ENCODE results near the gene CERS6.

Gene CERS6

GRCh38 chr2:168600949-168601348 is 144.9 kb downstream of the CERS6 start:
- Histone ChIP-seq H3K27ac (no peak overlapping the region), H3K27me3 (ENCODE audit: insufficient read depth, low read depth, severe bottlenecking) (no peaks in the 10 kb centered on the region), H3K9me3 (ENCODE audit: severe bottlenecking) (no peaks in the 10 kb centered on the region), H3K36me3 (no peaks in the 10 kb centered on the region), H3K4me3 (ENCODE audit: low read depth, low read length) (no peak overlapping the region)
- no peak for TF ChIP-seq CTCF (IDR thresholded peaks at IDR 0.05; ENCODE audit: low read depth, low read length)
- DNase-seq = no peak

GRCh38 chr2:168601741-168602140 is 145.7 kb downstream of the CERS6 start:
- Histone ChIP-seq H3K4me3 (ENCODE audit: low read depth, low read length) (no peak overlapping the region), H3K27me3 (ENCODE audit: insufficient read depth, low read depth, severe bottlenecking) (no peaks in the 10 kb centered on the region), H3K36me3 (no peaks in the 10 kb centered on the region), H3K27ac (no peak overlapping the region), H3K9me3 (ENCODE audit: severe bottlenecking) (no peaks in the 10 kb centered on the region)
- DNase-seq = no peak
- no peak for TF ChIP-seq CTCF (IDR thresholded peaks at IDR 0.05; ENCODE audit: low read depth, low read length)

DNA sequence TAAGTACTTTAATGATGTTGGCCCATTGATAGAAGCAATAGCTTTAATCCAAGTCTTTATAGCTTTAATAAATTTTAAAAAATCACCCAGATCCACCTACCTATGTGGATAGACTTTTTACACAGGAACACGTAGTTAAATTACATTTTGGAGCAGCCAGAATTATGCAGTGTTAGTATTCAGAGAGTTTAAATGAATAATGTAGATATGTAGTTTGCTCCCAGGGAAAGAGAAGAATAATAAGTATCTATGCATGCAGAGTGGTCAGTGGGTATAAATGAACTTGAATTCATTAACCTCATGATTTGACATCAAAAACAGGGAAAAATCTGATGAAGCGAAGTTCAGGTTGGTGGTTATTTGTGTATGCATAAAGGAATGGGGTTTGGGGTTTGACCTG is 146.3 kb downstream of the CERS6 start:
- Histone ChIP-seq H3K9me3 (ENCODE audit: severe bottlenecking) (no peaks in the 10 kb centered on the region), H3K27me3 (ENCODE audit: insufficient read depth, low read depth, severe bottlenecking) (no peaks in the 10 kb centered on the region), H3K27ac (no peak overlapping the region), H3K4me3 (ENCODE audit: low read depth, low read length) (no peak overlapping the region), H3K36me3 (no peaks in the 10 kb centered on the region)
- no peak for TF ChIP-seq CTCF (IDR thresholded peaks at IDR 0.05; ENCODE audit: low read depth, low read length)
- no peak for DNase-seq

DNA sequence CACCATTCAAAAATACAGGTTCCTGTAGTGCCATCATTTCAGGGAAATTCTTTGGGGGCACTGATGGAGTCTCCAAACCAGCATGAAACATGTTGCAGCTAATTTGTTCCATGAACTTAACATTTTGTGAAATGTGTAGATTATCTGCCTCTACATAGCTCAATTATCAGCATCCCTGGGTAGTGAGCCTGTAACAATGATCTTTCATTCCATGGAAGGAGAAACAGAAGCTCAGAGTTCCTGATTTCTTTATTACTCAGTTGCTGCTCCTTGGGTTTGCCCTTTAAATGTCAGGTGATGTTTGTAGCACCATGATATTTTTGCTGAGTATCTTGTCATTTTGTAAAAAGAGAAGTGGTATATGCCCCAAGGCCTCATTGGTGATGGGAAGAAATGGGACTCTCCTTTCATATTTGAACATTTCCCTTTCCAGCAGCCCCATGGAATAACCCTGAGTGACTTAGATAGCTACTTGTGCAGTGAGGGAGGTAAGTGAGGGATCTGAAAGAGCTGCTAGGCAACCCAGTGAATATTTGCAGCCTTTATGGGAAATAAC is 146.9 kb downstream of the CERS6 start:
- Histone ChIP-seq H3K4me3 (ENCODE audit: low read depth, low read length) (no peak overlapping the region), H3K27ac (no peak overlapping the region), H3K36me3 (no peaks in the 10 kb centered on the region), H3K27me3 (ENCODE audit: insufficient read depth, low read depth, severe bottlenecking) (no peaks in the 10 kb centered on the region), H3K9me3 (ENCODE audit: severe bottlenecking) (no peaks in the 10 kb centered on the region)
- no peak for DNase-seq
- no peak for TF ChIP-seq CTCF (IDR thresholded peaks at IDR 0.05; ENCODE audit: low read depth, low read length)

DNA sequence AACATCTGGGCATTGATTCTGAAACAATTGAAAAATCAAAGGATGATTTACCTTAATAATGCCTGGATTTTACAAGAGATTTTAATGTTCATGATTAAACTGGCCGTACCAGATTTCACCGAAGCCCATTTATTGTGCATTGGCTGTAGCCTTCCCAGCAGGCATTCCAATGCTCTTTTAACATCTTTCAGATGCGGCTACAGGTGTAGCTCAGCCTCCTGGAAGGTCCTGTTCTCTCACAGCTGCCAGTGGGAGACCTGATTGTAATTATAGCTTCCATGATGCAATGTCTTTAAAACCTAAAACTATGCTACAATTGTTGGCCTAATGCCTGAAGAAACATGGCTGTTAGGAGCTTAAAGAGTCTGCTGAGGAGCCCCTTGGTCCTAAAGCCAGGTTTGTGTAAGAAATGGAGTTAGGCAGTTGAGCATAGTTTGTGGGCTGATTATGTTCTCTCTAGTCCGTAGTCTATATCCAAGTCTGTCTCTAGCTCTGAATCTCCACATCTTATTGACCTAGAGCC is 147.4 kb downstream of the CERS6 start:
- no peak overlapping the region for H3K27ac ChIP-seq

More for the DNA sequence above, 147.4 kb downstream of the CERS6 start:
- TF ChIP-seq CTCF (IDR thresholded peaks at IDR 0.05; ENCODE audit: low read depth, low read length) = no peak
- H3K4me3 ChIP-seq (ENCODE audit: low read depth, low read length) = no peak overlapping the region
- H3K27me3 ChIP-seq (ENCODE audit: insufficient read depth, low read depth, severe bottlenecking) = no peaks in the 10 kb centered on the region
- DNase-seq = no peak
- no peaks in the 10 kb centered on the region for H3K36me3 ChIP-seq
- H3K9me3 ChIP-seq (ENCODE audit: severe bottlenecking) = no peaks in the 10 kb centered on the region
